Ishikawa (cell line): ENCODE measurements around the gene C4orf17.
A peak's percentile ranks its signal among the peaks of the same experiment; 100 is the strongest.

Experiments
- CREB1 ChIP-seq: IDR thresholded peaks from 2 replicates; pipeline ENCODE4 v1.6.1; 2012; ENCODE audit warnings: low read depth
- EP300 ChIP-seq: IDR thresholded peaks from 2 replicates; pipeline ENCODE4 v1.6.1; 2012; ENCODE audit warnings: borderline replicate concordance
- FOXM1 ChIP-seq: IDR thresholded peaks from 2 replicates; pipeline ENCODE4 v1.6.1; 2012; ENCODE audit warnings: low read depth, borderline replicate concordance
- MAX ChIP-seq: IDR thresholded peaks from 2 replicates; pipeline ENCODE4 v1.6.1; 2012
- NFIC ChIP-seq: IDR thresholded peaks from 2 replicates; pipeline ENCODE4 v1.6.1; 2012
- RAD21 ChIP-seq: IDR thresholded peaks from 2 replicates; pipeline ENCODE4 v1.6.1; 2012; ENCODE audit warnings: low read depth
- REST ChIP-seq: IDR thresholded peaks from 2 replicates; pipeline ENCODE4 v1.6.1; 2012; ENCODE audit warnings: low read depth, mild to moderate bottlenecking
- USF1 ChIP-seq: IDR thresholded peaks from 2 replicates; pipeline ENCODE4 v1.6.1; 2012
- YY1 ChIP-seq: IDR thresholded peaks from 2 replicates; pipeline ENCODE4 v1.6.1; 2012; ENCODE audit warnings: low read depth

- TF ChIP-seq EP300: no peak
- TF ChIP-seq NFIC: peak; percentile 15; the same call in 1 of the 2 replicates
- no peak for TF ChIP-seq MAX
- no peak for TF ChIP-seq REST
- TF ChIP-seq FOXM1: no peak
- no peak for TF ChIP-seq USF1
- TF ChIP-seq YY1: no peak
- no peak for TF ChIP-seq RAD21
- TF ChIP-seq CREB1: no peak
These were observed 5.9 kb upstream of the C4orf17 start for GRCh38 chr4:99504804-99505502.
